ENCODE results near the gene CST6.

DNA sequence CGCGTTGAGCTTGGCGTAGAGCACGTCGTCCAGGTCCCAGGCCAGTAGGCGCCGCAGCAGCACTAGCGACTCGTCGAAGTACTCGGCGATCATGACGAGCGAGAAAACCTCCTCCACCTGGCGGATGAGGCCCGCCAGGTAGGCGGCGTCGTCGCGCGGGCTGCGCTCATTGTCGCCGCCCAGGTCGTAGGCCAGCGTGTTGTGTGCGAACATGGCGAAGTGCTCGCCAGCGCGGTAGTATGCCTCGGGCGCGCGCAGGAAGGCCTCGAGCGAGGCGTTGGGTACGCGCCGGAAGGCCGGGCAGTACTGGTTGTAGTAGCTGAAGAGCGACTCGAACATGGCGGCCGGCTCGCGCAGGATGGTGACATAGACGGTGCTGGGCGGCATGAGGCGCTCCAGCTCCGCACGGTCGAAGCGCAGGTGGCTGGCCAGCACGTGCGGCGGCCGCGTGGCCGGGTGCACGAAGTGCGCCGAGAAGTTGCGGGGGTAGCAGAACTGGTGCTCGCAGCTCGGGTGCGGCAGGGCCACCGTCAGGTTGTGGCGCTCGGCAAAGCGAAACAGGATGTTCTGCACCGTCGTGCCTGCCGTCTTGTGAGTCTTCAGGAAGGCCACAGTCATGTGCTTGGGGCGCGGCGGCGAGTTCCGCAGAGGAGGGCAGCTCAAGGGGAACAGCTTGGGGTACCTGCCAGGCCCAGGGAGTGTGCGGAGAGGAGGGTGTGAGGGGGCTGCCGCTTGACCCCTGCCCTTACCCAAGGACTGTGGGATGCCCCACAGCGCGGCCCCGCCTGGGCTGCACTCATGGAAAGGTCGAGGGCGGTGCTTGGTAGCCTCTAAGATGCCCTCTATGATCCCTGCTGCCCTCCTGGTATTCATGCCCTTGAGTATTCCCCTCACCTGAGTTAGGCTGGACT lies 31.4 kb downstream of the CST6 start:
- TF ChIP-seq, protein P1, sequence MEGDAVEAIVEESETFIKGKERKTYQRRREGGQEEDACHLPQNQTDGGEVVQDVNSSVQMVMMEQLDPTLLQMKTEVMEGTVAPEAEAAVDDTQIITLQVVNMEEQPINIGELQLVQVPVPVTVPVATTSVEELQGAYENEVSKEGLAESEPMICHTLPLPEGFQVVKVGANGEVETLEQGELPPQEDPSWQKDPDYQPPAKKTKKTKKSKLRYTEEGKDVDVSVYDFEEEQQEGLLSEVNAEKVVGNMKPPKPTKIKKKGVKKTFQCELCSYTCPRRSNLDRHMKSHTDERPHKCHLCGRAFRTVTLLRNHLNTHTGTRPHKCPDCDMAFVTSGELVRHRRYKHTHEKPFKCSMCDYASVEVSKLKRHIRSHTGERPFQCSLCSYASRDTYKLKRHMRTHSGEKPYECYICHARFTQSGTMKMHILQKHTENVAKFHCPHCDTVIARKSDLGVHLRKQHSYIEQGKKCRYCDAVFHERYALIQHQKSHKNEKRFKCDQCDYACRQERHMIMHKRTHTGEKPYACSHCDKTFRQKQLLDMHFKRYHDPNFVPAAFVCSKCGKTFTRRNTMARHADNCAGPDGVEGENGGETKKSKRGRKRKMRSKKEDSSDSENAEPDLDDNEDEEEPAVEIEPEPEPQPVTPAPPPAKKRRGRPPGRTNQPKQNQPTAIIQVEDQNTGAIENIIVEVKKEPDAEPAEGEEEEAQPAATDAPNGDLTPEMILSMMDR (IDR thresholded peaks at IDR 0.05; ENCODE audit: insufficient read depth, low read depth, low read length), result no peak
- no peak for TF ChIP-seq EZH2 (IDR thresholded peaks at IDR 0.05; ENCODE audit: insufficient read depth, low read length)
